Panc1 (cell line): ENCODE results near the gene RAB10.

ENCODE experiments used
- POLR2AphosphoS5 ChIP-seq: IDR thresholded peaks from 2 replicates; pipeline ENCODE4 v1.6.1; 2012; ENCODE audit warnings: mild to moderate bottlenecking, low read depth, low read length, moderate library complexity
- SIN3A ChIP-seq: IDR thresholded peaks from 2 replicates; pipeline ENCODE4 v1.6.1; 2012; ENCODE audit warnings: low read depth, mild to moderate bottlenecking, low read length, moderate library complexity, borderline replicate concordance; ENCODE audit not compliant: insufficient read depth
- TCF7L2 ChIP-seq: IDR thresholded peaks from 2 replicates; pipeline ENCODE4 v1.6.1; 2011; ENCODE audit warnings: mild to moderate bottlenecking, low read depth, low read length, inconsistent platforms
- TF ChIP-seq, protein P1 (sequence below), 2 experiments: IDR thresholded peaks; 2 replicates each; pipeline ENCODE4 v1.6.1; 2011 to 2012; ENCODE audit warnings: low read depth in 2 of 2, control low read depth in 1 of 2, low read length in 1 of 2, mild to moderate bottlenecking in 1 of 2, moderate library complexity in 1 of 2; ENCODE audit not compliant: insufficient read depth in 1 of 2
- TF ChIP-seq, protein P2 (sequence below): fragments of 450-650 bp; IDR thresholded peaks from 2 replicates; pipeline ENCODE4 v1.5.1; 2017; ENCODE audit warnings: mild to moderate bottlenecking

DNA sequence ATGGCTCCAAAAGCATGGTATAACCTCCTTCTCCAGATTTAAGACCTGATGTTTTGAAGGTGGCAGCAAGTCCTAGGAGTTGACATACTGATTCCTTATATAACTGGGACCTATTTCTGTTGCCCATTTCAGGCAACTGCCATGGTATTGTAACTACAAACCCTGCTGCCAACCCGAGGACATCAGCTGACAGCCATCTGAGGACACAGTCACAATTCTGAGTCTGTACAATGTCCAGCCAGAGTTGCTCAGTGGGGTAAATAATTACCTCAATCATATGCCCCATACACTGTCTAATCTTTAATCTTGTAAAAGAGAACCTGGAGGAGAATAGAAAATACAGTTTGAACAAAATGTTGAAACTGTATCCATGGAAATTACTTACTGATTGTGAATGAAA is 130.3 kb downstream of the RAB10 start:
- TF ChIP-seq, protein P1, sequence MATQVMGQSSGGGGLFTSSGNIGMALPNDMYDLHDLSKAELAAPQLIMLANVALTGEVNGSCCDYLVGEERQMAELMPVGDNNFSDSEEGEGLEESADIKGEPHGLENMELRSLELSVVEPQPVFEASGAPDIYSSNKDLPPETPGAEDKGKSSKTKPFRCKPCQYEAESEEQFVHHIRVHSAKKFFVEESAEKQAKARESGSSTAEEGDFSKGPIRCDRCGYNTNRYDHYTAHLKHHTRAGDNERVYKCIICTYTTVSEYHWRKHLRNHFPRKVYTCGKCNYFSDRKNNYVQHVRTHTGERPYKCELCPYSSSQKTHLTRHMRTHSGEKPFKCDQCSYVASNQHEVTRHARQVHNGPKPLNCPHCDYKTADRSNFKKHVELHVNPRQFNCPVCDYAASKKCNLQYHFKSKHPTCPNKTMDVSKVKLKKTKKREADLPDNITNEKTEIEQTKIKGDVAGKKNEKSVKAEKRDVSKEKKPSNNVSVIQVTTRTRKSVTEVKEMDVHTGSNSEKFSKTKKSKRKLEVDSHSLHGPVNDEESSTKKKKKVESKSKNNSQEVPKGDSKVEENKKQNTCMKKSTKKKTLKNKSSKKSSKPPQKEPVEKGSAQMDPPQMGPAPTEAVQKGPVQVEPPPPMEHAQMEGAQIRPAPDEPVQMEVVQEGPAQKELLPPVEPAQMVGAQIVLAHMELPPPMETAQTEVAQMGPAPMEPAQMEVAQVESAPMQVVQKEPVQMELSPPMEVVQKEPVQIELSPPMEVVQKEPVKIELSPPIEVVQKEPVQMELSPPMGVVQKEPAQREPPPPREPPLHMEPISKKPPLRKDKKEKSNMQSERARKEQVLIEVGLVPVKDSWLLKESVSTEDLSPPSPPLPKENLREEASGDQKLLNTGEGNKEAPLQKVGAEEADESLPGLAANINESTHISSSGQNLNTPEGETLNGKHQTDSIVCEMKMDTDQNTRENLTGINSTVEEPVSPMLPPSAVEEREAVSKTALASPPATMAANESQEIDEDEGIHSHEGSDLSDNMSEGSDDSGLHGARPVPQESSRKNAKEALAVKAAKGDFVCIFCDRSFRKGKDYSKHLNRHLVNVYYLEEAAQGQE (IDR thresholded peaks at IDR 0.05; ENCODE audit: insufficient read depth in 1 of 2, low read depth in 2 of 2, low read length in 1 of 2), result no peak
- TF ChIP-seq, protein P2, sequence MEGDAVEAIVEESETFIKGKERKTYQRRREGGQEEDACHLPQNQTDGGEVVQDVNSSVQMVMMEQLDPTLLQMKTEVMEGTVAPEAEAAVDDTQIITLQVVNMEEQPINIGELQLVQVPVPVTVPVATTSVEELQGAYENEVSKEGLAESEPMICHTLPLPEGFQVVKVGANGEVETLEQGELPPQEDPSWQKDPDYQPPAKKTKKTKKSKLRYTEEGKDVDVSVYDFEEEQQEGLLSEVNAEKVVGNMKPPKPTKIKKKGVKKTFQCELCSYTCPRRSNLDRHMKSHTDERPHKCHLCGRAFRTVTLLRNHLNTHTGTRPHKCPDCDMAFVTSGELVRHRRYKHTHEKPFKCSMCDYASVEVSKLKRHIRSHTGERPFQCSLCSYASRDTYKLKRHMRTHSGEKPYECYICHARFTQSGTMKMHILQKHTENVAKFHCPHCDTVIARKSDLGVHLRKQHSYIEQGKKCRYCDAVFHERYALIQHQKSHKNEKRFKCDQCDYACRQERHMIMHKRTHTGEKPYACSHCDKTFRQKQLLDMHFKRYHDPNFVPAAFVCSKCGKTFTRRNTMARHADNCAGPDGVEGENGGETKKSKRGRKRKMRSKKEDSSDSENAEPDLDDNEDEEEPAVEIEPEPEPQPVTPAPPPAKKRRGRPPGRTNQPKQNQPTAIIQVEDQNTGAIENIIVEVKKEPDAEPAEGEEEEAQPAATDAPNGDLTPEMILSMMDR, result no peak
- TF ChIP-seq SIN3A, result no peak
- TF ChIP-seq POLR2AphosphoS5, result no peak
- TF ChIP-seq TCF7L2, result no peak
